HepG2 (cell line): ENCODE measurements around the gene NUDT14.

ENCODE experiments used
- CTCF ChIP-seq: sonication (generic); formaldehyde crosslinking; IDR thresholded peaks from 2 replicates; pipeline ENCODE4 v1.5.0; 2020; ENCODE audit warnings: mild to moderate bottlenecking, missing genetic modification reagents, moderate library complexity
- ELK4 ChIP-seq: sonication (generic); formaldehyde crosslinking; IDR thresholded peaks from 2 replicates; pipeline ENCODE4 v1.9.0; 2021; ENCODE audit warnings: missing genetic modification reagents, borderline replicate concordance
- ESRRA ChIP-seq: sonication (generic); formaldehyde crosslinking; IDR thresholded peaks from 2 replicates; pipeline ENCODE4 v1.5.1; 2020; ENCODE audit warnings: mild to moderate bottlenecking, low read depth, missing genetic modification reagents
- ETS1 ChIP-seq: sonication (generic); formaldehyde crosslinking; IDR thresholded peaks from 2 replicates; pipeline ENCODE4 v1.4.0; 2020; ENCODE audit warnings: missing genetic modification reagents
- NFE2L1 ChIP-seq: sonication (generic); formaldehyde crosslinking; IDR thresholded peaks from 2 replicates; pipeline ENCODE4 v1.4.0; 2020; ENCODE audit warnings: missing genetic modification reagents, mild to moderate bottlenecking, borderline replicate concordance
- POLR2A ChIP-seq, 2 experiments: IDR thresholded peaks; 2 replicates each; pipeline ENCODE4 v1.6.1; 2011; ENCODE audit warnings: low read depth in 2 of 2, low read length in 2 of 2, mild to moderate bottlenecking in 1 of 2, moderate library complexity in 1 of 2; ENCODE audit not compliant: insufficient read depth in 1 of 2
- TF ChIP-seq, protein P1 (sequence below): sonication (generic); formaldehyde crosslinking; IDR thresholded peaks from 2 replicates; pipeline ENCODE4 v1.5.0; 2020; ENCODE audit warnings: mild to moderate bottlenecking, missing genetic modification reagents

DNA sequence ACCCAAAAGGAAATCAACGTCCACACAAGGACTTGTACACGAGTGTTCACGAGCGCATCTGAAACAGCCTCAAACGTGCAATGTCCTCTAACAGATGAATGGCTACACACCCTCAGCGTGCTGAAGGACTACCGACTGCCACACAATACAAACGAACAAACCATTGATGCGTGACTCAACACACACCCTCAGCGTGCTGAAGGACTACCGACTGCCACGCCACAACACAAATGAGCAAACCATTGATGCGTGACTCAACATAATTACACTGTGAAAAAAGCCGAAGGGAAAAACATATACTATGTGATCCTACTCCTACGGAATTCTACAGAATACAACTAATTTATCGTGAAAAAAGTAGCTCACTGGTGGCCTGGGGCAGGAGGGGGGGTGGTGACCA lies 42.1 kb upstream of the NUDT14 start:
- TF ChIP-seq CTCF (no peak), ESRRA (CRISPR knock-in tag) (no peak), ETS1 (CRISPR knock-in tag) (no peak), NFE2L1 (CRISPR knock-in tag) (no peak), ELK4 (CRISPR knock-in tag) (no peak), POLR2A (IDR thresholded peaks at IDR 0.05; ENCODE audit: insufficient read depth in 1 of 2, low read depth in 2 of 2, low read length in 2 of 2) (no peak)
- TF ChIP-seq, protein P1, sequence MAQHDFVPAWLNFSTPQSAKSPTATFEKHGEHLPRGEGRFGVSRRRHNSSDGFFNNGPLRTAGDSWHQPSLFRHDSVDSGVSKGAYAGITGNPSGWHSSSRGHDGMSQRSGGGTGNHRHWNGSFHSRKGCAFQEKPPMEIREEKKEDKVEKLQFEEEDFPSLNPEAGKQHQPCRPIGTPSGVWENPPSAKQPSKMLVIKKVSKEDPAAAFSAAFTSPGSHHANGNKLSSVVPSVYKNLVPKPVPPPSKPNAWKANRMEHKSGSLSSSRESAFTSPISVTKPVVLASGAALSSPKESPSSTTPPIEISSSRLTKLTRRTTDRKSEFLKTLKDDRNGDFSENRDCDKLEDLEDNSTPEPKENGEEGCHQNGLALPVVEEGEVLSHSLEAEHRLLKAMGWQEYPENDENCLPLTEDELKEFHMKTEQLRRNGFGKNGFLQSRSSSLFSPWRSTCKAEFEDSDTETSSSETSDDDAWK (CRISPR knock-in tag): no peak
